ENCODE data around the gene ID3. TPM values are rescaled to one million over a fixed set of nuclear protein-coding genes. Genes with fewer than 3 reads are reported as not detected.
A peak's percentile ranks its signal among the peaks of the same experiment; 100 is the strongest.

Gene ID3
- total and polyA plus RNA-seq, 2 of the 8 experiments (the other 6 are each of a cell fraction or from before 2014, with no cell fraction given): 240 to 304 TPM

DNA sequence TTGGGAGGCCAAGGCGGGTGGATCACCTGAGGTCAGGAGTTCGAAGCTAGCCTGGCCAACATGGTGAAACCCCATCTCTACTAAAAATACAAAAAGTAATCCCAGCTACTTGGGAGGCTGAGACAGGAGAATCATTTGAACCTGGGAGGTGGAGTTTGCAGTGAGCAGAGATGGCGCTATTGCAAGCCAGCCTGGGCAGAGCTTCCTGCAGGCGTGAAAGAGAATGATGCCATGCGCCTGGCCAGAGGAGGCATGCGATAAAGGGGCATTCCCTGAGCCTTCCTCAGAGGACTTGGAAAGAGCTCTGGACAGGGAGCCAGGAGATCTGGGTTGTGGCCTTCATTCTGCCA is 31.4 kb downstream of the ID3 start:
- Histone ChIP-seq H3K79me1 (ENCODE audit: low read depth, low read length) (peaks cover 2% of the 10 kb centered on the region; the same call in 1 of the 2 replicates), H3K9me3 (ENCODE audit: insufficient read depth in 2 of 2, low read depth in 1 of 2, low read length in 1 of 2) (no peaks in the 10 kb centered on the region), H3K18ac (ENCODE audit: extremely low read depth, low read length) (no peak overlapping the region), H2AK5ac (ENCODE audit: low read depth, low read length) (no peak overlapping the region), H3K56ac (replicated peaks; ENCODE audit: insufficient read length, low read depth, low read length) (no peak overlapping the region), H3K27me3 (replicated peaks in 1 of 4; ENCODE audit: control insufficient read depth in 3 of 4, extremely low read depth in 1 of 4, insufficient read depth in 3 of 4, low read length in 3 of 4) (peaks cover 3 to 25% (median 17%) of the 10 kb centered on the region in 4 experiments), H3K27ac (ENCODE audit: low read depth, low read length) (no peak overlapping the region), H4K20me1 (replicated peaks in 1 of 2; ENCODE audit: control insufficient read depth in 1 of 2, insufficient read depth in 2 of 2, low read length in 2 of 2) (peaks cover 3 to 10% of the 10 kb centered on the region in 2 experiments), H3K4me1 (replicated peaks in 1 of 4; ENCODE audit: control insufficient read depth in 3 of 4, insufficient read depth in 4 of 4, low read length in 3 of 4) (peaks cover 9 to 25% (median 15%) of the 10 kb centered on the region in 4 experiments), H3K79me2 (ENCODE audit: control insufficient read depth in 1 of 2, insufficient read depth in 2 of 2, low read length in 2 of 2) (peaks cover 0 to 3% of the 10 kb centered on the region in 2 experiments; a peak in 1 of 4 replicates), H3K9ac (replicated peaks in 1 of 4; ENCODE audit: extremely low read depth in 1 of 4, low read depth in 3 of 4, low read length in 3 of 4) (no peak overlapping the region), H4K8ac (ENCODE audit: extremely low read depth, insufficient read depth, low read length) (no peak overlapping the region), H3K36me3 (ENCODE audit: control insufficient read depth in 2 of 4, insufficient read depth in 4 of 4, low read length in 3 of 4) (no peaks in the 10 kb centered on the region), H4K5ac (ENCODE audit: insufficient read length, low read depth, low read length) (no peak overlapping the region), H2BK120ac (replicated peaks; ENCODE audit: low read depth, low read length) (no peak overlapping the region), H2BK12ac (ENCODE audit: low read depth, low read length) (no peak overlapping the region), H2AFZ (ENCODE audit: low read length) (no peak overlapping the region), H3K23ac (ENCODE audit: insufficient read length) (no peak overlapping the region), H3K23me2 (ENCODE audit: low read depth, low read length) (peaks cover 8% of the 10 kb centered on the region; the same call in 1 of the 2 replicates), H3K4ac (replicated peaks; ENCODE audit: insufficient read length, low read depth, low read length) (no peak overlapping the region), H2BK15ac (ENCODE audit: low read length) (no peak overlapping the region), H3K4me2 (ENCODE audit: insufficient read depth in 1 of 2, low read depth in 2 of 2, low read length in 2 of 2) (no peak overlapping the region), H2BK20ac (ENCODE audit: low read length) (no peak overlapping the region), H2BK5ac (ENCODE audit: low read depth, low read length) (no peak overlapping the region), H3K4me3 (ENCODE audit: extremely low read depth in 1 of 4, insufficient read depth in 2 of 4, low read depth in 3 of 4, low read length in 4 of 4) (no peak overlapping the region), H4K91ac (replicated peaks; ENCODE audit: insufficient read length, low read length) (no peak overlapping the region), H3K14ac (ENCODE audit: insufficient read length) (no peak overlapping the region)
- DNase-seq (ENCODE audit: low read depth in 1 of 2, low spot score in 2 of 2) (no peak), FAIRE-seq (no peak)
- WGBS, 2 experiments (ENCODE audit: extremely low coverage in 1 of 2, insufficient coverage in 1 of 2, insufficient read length in 1 of 2, insufficient replicate concordance in 2 of 2, low coverage in 1 of 2, low lambda C conversion rate in 2 of 2, missing lambda C conversion rate in 1 of 2): 86% methylated on average over 6 of the region's 6 CpGs; no CpG with 5 or more reads in 1 of the 2 experiments
- CTCF ChIA-PET (ENCODE audit: partially characterized antibody): interaction anchor here (1.0 to 16.2 kb wide), 11 partner anchors 8 to 142 kb away, joined by 3 to 230 read pairs (median 6); no protein-coding TSS in a partner anchor
- POLR2A ChIA-PET (ENCODE audit: partially characterized antibody): interaction anchor here (0.7 to 1.5 kb wide), 7 partner anchors 10 to 183 kb away, joined by 3 to 7 read pairs (median 4); partner anchors contain the start of genes HNRNPR and RPL11
- TF ChIP-seq, protein P1, sequence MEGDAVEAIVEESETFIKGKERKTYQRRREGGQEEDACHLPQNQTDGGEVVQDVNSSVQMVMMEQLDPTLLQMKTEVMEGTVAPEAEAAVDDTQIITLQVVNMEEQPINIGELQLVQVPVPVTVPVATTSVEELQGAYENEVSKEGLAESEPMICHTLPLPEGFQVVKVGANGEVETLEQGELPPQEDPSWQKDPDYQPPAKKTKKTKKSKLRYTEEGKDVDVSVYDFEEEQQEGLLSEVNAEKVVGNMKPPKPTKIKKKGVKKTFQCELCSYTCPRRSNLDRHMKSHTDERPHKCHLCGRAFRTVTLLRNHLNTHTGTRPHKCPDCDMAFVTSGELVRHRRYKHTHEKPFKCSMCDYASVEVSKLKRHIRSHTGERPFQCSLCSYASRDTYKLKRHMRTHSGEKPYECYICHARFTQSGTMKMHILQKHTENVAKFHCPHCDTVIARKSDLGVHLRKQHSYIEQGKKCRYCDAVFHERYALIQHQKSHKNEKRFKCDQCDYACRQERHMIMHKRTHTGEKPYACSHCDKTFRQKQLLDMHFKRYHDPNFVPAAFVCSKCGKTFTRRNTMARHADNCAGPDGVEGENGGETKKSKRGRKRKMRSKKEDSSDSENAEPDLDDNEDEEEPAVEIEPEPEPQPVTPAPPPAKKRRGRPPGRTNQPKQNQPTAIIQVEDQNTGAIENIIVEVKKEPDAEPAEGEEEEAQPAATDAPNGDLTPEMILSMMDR (IDR thresholded peaks at IDR 0.05; ENCODE audit: control extremely low read depth in 1 of 3, insufficient read depth in 1 of 3, low read depth in 1 of 3, low read length in 3 of 3): peak in 1 of 3 experiments; percentile 18; a peak in 1 of 4 replicates
- no peak for TF ChIP-seq EGR1 (IDR thresholded peaks at IDR 0.05; ENCODE audit: borderline replicate concordance, low read depth, low read length)

Measured in H1 (cell line).